ENCODE results near the gene TXNDC8.

DNA sequence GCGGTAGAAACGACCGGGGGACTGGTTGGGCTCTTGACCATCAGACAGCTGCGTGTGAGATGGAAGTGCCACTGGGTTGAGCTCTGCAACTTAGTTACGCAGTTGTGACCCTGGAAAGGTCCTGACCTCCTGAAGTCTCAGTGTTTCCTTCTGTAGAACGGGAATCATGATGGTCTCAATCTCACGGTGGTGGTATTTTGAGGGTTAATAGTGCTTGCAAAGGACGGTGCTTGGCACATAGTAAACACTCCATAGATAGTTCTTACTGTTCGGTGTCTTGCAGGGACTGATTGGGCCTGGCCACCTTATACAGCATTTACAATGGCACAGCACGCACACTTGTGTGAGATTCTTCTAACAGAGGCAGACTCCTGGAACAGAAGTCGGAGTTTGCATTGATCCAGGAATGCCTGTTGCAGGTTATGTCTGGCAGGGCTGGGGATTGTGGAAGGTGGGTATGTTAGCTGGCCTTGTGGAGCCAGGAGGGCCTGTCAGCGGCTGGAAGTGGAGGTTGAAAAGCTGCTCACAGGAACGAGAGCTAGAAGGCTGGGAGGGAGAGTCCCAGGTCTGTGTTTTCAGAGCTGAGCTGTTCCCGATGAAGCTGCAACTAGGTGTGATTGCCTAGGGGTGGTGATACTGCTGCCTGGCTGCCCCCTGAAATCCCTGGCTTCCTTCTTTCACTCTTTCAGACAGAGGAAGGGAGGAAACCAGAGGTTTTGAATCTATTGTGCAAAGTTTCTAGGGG is 80.4 kb downstream of the TXNDC8 start:
- no peak for TF ChIP-seq POLR2A (IDR thresholded peaks at IDR 0.05; ENCODE audit: low read depth)
- TF ChIP-seq, protein P1, sequence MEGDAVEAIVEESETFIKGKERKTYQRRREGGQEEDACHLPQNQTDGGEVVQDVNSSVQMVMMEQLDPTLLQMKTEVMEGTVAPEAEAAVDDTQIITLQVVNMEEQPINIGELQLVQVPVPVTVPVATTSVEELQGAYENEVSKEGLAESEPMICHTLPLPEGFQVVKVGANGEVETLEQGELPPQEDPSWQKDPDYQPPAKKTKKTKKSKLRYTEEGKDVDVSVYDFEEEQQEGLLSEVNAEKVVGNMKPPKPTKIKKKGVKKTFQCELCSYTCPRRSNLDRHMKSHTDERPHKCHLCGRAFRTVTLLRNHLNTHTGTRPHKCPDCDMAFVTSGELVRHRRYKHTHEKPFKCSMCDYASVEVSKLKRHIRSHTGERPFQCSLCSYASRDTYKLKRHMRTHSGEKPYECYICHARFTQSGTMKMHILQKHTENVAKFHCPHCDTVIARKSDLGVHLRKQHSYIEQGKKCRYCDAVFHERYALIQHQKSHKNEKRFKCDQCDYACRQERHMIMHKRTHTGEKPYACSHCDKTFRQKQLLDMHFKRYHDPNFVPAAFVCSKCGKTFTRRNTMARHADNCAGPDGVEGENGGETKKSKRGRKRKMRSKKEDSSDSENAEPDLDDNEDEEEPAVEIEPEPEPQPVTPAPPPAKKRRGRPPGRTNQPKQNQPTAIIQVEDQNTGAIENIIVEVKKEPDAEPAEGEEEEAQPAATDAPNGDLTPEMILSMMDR (IDR thresholded peaks at IDR 0.05) = no peak

Data from esophagus muscularis mucosa (tissue), 3 donors.